Frontal cortex (tissue), 4 donors: Measurements from ENCODE around the gene TMEM87A. TPM values are rescaled to one million over a fixed set of nuclear protein-coding genes. Genes with fewer than 3 reads are reported as not detected.

Experiments
- DNase-seq, 2 donors: peaks; one replicate each; pipeline ENCODE4 v3.0.0; 2012; ENCODE audit warnings: low spot score in 2 of 2
- FAIRE-seq: peaks from 2 replicates; lab custom pipeline; 2012; peaks lifted over from hg19 to GRCh38; lab: Jason Lieb, UNC
- total RNA-seq: library from RNA; depleted of rRNA; stranded (reverse); fragments of >200 nt; gene quantifications from one replicate; pipeline ENCODE4 v1.2.3, GENCODE V29; 2014
- donor health status: control.
- donor health status: control.
- donor health status: control.

The TMEM87A gene
- total RNA-seq, 1 donor from 2014 or later, result 68.1 TPM

GRCh38 chr15:42213511-42213910 is 59.7 kb downstream of the TMEM87A start:
- FAIRE-seq (no peak), DNase-seq (no peak)

- DNase-seq, result no peak
- FAIRE-seq, result no peak
Observed at GRCh38 chr15:42210696-42211095, 62.5 kb downstream of the TMEM87A start.

DNA sequence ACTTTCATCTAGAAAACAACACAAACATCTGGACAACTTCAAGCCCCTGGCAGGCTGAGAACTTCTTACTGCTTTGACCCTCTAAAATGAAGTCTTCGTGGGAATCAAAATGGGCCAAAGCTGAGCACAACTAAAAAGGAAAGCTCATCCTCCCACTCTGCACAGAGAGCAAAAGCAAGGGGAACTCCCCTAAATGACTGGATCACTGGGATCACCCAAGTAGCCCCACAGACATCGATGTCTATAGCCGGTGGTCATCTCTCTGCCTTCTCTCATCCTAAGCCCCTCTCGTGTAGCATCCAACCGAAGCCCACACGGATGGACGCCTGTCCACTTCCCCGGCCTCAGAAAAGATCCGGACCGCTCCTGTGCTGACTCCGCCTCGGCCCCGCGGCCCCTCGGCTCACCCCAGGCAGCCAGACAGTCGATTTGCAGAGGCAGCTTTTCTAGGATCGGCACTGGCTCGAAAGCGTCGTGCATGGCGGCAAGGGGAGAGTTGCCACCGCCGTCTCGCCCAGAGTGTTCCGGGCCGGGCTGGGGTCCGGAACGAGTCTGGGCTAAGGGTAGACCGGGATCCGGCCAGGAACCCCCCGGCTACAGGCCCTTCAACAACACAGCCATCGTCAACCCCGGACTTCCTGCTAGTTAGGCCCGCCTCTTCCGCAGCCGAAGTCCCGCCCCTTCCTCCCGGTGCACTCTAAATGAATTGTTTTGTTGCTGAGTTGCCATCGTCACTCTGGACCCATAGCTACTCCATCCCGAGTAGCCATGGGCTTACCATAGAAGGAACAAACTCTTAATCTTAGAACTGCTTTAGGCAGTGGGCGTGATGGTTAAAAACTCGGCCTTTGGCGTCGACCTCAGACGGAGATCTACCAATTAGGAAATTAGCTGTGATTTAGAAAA is 65.3 kb downstream of the TMEM87A start, which contains the start of gene VPS39:
Gene VPS39 (minus strand): TSS at position 631 of the 906 bp plus-strand sequence. CDS start 151 bp downstream, at position 480.
- DNase-seq (peak; percentile 51 to 81), FAIRE-seq (no peak)

- no peak for FAIRE-seq
- DNase-seq, result no peak
Observed at GRCh38 chr15:42206406-42206805, 66.8 kb downstream of the TMEM87A start.

- no peak for FAIRE-seq
- no peak for DNase-seq
Observed at GRCh38 chr15:42203891-42204290, 69.3 kb downstream of the TMEM87A start.

DNA sequence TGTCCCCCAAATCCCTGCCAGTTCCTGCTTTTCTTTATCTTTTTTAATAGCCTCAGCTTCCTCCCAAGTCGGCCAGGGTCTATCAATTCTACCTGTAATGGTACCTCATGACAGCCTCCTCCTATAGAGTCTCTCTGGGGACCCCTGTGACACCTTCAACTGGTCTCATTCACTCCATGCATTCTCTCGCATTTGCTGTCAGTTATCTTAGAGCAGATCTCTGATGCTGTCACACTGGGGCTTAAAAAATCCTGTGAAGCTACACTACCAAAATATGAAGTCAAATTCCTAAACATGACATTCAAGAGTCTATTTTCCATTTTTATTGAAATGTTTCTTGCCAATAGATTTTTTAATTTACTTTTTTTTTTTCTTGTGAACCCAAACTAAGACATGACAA is 70.6 kb downstream of the TMEM87A start:
- no peak for DNase-seq
- no peak for FAIRE-seq

DNA sequence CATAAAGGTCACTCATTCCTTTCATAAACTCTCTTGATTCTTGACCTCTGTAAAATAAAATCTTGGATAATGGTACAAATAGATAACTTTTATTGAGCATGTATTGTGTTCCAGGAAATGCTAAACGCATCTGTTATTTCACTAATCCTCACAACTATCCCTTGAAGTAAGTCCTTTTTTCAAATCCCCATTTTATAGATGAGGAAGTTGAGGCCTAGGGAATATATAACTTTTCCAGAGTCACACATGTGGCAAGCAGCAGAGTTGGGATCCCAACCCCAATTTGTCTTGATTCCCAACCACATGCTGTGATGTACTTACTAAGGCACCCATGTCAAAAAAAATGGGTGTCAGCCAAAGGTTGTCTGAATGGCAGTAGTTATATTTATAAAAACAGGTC is 71.4 kb downstream of the TMEM87A start:
- DNase-seq (no peak), FAIRE-seq (no peak)

DNA sequence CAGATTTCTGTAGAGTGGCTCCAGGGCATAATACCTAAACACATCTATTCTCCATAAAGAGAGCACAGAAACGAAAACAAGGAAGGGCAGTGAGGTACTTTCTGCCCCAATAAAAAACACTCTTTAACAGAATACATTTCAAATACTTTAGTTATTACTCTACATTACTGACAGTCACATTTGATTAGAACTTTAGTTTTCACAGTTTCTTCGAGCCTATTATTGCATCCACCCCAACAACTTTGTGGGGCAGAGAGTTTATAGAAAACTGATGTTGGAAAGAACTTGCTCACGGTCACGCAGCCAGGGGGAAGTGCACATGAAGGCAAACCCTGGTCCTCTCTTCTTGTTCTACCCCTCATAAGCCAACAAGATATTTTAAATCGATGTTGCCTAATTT is 74.1 kb downstream of the TMEM87A start:
- FAIRE-seq (no peak), DNase-seq (no peak)

- FAIRE-seq (no peak), DNase-seq (no peak)
Observed at GRCh38 chr15:42198516-42198915, 74.7 kb downstream of the TMEM87A start.

GRCh38 chr15:42194513-42194912 is 78.7 kb downstream of the TMEM87A start:
- DNase-seq, result no peak
- no peak for FAIRE-seq

GRCh38 chr15:42193383-42193782 is 79.8 kb downstream of the TMEM87A start:
- no peak for DNase-seq
- FAIRE-seq, result no peak

DNA sequence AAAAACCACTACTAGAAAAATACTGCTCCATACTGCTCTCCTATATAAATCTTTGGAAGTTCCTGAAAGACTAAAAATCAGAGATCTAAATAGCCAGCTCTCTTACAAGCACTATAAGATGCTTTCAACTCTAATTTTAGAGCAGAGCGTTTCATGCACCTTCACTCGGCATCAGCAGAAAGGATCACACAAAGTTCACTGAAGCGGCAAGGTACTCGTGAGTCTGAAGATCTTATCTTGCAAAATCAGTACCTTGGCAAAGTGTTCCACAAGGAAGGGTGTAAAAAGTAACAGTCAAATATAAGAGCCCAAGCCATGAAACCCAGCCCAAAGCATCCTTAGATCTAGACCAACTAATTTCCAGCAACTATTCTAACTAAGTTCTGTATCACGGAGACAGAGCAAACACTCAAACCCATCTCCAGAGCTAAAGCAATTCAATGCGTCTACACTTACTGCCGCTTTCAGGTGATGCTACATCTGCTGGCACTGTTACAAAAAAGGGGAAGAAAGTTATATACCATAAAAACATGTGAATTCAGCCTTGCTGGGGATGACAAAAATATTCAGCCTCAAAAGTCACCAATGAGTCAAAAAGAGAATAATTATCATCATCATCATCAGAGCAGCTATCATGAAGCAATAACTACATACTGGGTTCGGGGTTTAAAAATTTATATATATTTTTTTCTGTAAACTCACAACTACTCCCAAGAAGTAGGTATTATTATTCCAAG is 81.5 kb downstream of the TMEM87A start:
- DNase-seq, result no peak
- FAIRE-seq, result no peak

GRCh38 chr15:42190370-42190769 is 82.9 kb downstream of the TMEM87A start:
- FAIRE-seq (no peak), DNase-seq (no peak)

GRCh38 chr15:42185801-42186200 is 87.4 kb downstream of the TMEM87A start:
- DNase-seq (no peak), FAIRE-seq (no peak)

GRCh38 chr15:42184736-42185135 is 88.5 kb downstream of the TMEM87A start:
- DNase-seq (no peak), FAIRE-seq (no peak)

- FAIRE-seq, result no peak
- DNase-seq, result no peak
Observed at GRCh38 chr15:42184296-42184695, 88.9 kb downstream of the TMEM87A start.

DNA sequence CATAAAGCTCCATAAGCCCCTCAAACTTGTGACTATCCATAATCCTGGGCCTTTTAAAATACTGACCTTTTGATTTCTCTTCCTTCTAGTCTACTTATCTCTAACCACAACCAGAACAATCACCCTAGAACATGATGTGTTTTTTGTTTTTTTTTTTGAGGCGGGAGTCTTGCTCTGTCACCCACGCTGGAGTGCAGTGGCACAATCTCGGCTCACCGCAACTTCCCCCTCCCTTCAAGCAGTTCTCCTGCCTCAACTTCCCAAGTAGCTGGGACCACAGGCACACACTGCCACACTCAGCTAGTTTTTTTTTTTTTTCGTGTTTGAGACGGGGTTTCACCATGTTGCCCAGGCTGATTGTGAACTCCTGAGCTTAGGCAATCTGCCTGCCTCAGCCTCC is 90.3 kb downstream of the TMEM87A start:
- no peak for DNase-seq
- FAIRE-seq, result no peak

DNA sequence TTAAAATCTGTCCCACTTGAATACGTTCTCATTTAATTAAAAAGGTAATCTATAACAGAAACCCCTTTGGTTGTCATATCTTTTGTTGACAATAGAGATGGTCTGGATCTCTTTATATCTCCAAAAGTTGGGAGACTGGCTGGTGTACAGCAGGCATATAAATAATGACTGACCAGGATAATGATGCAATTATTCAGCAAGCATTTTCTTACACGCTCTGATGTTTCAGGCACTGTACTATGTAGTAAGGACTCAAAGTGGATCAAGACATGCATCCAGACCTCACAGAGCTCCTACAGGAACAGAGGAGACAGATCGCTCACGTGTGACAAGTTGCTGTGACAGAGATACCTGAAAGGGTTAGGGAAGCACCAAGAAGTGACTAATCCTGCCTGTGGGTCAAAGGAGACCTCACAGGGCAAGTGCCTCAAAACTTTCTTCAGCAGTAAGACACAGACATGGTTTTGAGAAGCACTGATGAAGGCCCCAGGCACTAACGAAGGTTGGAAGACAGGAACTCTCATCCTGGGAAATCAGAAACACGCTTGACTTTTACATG is 90.8 kb downstream of the TMEM87A start:
- FAIRE-seq (no peak), DNase-seq (no peak)

DNA sequence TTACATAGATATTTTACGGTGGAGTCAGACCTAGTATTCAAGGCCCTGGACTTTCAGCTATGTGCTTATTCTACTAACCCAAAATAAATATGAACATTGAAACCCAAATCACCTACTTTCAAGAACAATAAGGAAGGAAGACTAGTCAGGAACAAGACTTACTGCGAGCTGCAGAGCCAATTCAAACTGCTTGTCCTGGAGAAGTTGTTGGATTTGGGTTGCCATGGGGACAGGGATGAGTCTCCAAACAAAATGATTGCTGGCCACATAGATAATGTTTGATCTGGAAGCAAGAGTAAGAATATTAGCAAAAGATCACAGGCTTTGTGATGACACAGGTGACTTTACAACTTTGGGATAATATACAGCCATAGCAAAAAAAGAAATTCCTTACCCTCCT is 95.2 kb downstream of the TMEM87A start:
- FAIRE-seq (no peak), DNase-seq (no peak)

GRCh38 chr15:42175671-42176070 is 97.6 kb downstream of the TMEM87A start:
- FAIRE-seq (no peak), DNase-seq (no peak)

- DNase-seq (no peak), FAIRE-seq (no peak)
Observed at GRCh38 chr15:42172475-42172874, 100.8 kb downstream of the TMEM87A start.
